H1 (cell line): ENCODE results near the gene AGPAT4. TPM values are rescaled to one million over a fixed set of nuclear protein-coding genes. Genes with fewer than 3 reads are reported as not detected.

ENCODE experiments used
- POLR2AphosphoS5 ChIP-seq: IDR thresholded peaks from 2 replicates; pipeline ENCODE4 v1.6.1; 2011; ENCODE audit warnings: low read depth, low read length
- POU5F1 ChIP-seq: IDR thresholded peaks from 2 replicates; pipeline ENCODE4 v1.6.1; 2011; ENCODE audit warnings: low read depth, mild to moderate bottlenecking, low read length, moderate library complexity
- SIRT6 ChIP-seq: IDR thresholded peaks from one replicate; pipeline ENCODE4 v1.7.1; 2012; ENCODE audit warnings: low read length, inconsistent platforms
- YY1 ChIP-seq: IDR thresholded peaks from 2 replicates; pipeline ENCODE4 v1.6.1; 2011; ENCODE audit warnings: low read depth, mild to moderate bottlenecking, low read length
- polyA plus RNA-seq, 7 experiments: library from polyadenylated mRNA; depleted of rRNA in 3 of 7; stranded (reverse) in 5 of 7; unstranded in 2 of 7; fragments of >200 nt in 5 of 7; fragments of 200-250 nt in 2 of 7; gene quantifications; 1 replicate in 5 of 7; 2 replicates in 1 of 7; 4 replicates in 1 of 7; pipeline versions ENCODE4 v1.2.1 to v1.2.3, GENCODE V29; 2011 to 2013; ENCODE audit warnings: missing spikeins in 2 of 7, mixed read lengths in 2 of 7
- total RNA-seq: library from RNA; stranded (reverse); fragmentation: NEBNext Ultra II Directional; extraction: Animal tissue kit (Norgen Biotek cat#: 25700); gene quantifications from 2 replicates; pipeline ENCODE4 v1.2.1, GENCODE V29; 2021

Gene AGPAT4
- total and polyA plus RNA-seq, 2 of the 8 experiments (the other 6 are each of a cell fraction or from before 2014, with no cell fraction given), result 13.5 to 23.8 TPM

DNA sequence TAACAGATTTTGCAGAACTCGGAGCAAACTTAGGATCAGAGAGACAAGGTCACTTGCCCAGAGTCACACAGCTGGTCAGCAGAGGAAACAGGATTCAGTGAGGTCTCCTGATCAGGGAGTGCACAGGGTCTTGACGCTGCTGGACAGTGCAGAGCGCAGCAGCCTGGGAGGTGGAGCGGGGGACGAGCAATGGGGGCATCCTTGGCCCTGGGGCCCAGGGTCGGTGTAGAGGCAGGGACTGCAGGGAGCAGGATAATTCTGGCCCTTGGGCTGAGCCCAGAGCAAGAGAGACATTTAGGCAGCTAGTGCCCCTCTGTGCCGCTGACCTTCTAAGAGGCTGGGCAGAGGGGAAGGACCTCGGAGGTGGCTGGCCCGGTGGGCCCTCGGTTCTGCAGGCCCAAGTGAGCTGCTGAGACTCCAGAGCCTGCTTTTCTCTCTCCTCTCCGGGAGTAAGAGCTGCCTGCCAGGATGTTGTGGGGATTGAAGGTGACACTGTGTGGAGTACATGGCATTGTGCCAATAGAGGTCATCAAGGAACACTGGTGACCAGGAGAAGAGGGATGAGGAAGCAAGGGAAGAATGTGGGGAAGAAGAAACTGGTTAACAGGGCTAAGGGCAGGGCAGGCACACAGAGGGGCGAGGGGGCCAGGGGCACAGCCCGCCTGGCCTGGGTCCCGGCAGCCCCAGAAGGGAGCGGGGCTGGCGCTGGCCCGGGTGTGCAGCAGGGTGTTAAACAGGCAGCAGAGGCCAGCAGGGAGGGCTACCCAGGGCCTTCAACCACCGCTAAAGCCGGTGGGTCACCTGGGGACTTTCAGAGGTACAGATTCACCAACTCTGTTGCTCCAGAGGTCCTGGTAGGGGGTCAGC is 122.0 kb downstream of the AGPAT4 start (continued):
- TF ChIP-seq POLR2AphosphoS5 (no peak), POU5F1 (no peak), YY1 (no peak), SIRT6 (no peak)
